GM19099 (cell line): ENCODE data around the gene TXNRD2.

ENCODE experiments used
- POLR2A ChIP-seq: IDR thresholded peaks from 3 replicates; pipeline ENCODE4 v1.6.1; 2011; ENCODE audit warnings: low read depth; ENCODE audit not compliant: insufficient read length; ENCODE audit errors: extremely low read depth

TXNRD2 gene

DNA sequence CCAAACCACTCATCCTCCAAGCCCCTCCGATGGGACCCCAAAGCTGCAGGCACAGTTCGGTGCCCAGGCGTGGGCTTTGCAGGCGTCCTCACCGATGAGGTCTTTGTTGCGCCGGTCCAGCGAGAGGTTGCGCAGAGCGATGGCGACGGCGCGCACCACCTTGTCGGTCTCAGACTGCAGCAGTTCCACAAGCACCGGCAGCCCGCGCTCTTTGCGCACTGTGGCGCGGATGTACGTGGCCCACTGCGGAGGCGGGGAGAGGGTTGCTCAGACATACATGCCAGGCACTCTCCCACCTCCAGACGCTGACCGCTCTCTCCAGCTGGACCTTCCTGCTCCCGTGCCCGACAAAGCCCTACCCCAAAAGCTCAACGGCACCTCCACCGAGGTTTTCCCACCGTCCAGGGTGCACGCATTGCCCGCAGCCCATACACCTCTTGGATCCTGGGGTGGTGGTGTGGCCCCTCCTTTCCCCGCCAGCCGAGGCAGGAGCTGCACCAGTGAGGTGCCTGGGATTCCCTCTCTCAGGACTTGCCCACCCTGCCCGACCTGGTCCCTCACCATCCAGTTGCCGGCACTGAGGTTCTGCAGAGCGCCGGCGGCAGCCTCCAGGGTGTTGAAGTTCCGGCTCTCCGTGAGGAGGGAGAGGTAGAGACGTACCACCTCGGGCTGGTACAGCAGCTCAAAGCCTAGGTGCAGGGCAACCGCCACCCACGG, 32.1 kb upstream of the TXNRD2 start:
- no peak for TF ChIP-seq POLR2A

DNA sequence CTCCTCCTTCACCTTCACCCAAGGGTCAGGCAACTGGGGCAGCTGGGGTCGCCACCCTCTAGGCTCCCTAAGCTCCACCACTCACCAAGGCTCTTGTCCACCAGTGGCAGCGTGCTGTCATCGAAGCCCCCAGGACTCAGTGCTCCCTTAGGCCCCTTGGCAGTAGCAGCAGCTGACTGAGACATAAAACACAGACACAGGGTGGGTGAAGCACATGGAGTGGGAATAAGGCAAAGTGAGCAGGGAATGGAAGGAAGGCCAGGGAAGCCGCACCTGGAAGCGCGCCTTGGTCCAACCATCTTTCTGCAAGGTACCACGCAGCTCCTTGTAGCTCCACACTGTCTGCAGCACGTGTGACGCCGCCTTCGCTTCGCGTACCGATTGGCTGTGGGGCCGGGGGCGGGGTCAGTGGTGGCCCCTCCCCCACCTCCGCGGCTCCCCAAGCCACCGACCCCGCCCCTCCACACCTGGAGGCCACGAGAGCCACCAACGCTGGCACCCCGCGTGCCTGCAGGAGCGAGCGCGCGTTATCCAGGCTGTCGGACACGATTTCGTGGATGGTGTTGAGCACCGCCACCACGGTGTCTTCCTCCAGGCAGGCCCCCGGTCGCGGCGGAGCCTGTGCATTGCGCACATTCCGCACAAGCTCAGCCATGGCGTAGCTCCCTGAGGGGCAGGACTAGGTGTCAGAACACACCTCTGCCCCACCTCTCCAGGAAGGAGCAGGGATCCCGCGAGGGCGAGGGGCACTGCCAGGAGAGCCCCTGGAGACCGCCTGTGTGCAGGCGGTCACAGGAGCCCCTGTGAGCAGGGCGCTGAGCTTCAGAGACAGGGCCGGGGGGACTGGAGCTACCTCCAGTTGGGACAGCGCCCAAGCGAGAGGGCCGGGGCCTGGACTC, 31.3 kb upstream of the TXNRD2 start:
- no peak for TF ChIP-seq POLR2A

DNA sequence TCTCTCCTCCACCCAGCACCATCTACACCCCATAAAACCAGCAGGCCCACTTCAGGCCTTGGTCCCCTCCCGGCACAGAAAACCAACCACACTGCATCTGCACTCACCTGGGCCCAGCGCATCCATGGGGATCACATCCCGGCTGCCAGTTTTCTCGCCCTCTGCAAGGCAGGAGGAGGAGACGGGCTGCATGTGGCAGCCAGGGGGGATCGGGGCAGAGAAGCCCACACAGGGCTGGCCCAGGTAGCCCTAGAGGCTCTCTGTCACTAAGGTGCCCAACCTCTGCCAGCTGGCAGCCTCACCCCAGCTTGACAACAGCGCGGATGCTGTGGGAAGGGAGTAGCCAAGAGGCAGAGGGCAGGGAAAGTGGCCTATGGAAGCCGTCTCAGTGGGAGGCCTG, 30.6 kb upstream of the TXNRD2 start:
- TF ChIP-seq POLR2A, result no peak

DNA sequence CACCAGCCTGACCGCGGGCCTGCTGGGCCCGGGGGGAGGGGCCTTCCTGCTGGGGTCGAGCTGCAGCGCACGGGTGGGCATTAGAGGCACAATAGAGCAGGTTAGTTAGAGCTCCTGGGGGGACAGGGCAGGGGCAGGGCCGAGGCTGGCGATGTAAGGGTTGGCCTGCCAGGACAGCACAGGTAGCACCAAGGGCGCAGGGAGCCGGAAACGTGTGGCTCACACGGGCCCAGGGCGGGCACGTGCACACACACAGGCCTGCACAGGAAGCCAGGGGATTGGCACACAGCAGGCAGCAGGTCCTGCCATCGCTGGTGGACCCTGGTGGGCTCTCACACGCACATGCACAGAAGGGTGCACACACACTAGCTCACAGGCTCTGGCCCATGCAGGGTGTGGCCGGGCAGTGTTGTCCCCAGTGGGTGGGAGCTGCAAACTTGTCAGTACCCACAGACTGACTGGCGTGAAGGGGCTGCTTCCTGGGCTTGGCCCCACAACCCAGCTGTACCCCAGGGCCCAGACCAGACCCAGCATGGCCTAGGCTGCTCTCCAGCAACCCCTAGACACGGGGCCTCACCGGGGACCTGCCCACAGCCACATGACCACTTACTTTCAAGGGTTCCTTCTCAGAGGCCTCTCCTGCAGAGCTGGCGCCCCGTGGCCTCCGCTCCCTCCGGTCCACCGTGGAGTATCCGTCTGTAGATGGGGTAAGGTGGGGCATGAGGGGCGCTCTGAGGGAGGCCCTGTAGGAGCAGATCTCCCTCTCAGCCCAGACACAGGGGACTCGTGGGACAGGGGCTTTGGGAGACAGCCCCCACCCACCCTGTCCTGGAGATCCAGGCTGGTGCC, 29.9 kb upstream of the TXNRD2 start:
- TF ChIP-seq POLR2A, result no peak

DNA sequence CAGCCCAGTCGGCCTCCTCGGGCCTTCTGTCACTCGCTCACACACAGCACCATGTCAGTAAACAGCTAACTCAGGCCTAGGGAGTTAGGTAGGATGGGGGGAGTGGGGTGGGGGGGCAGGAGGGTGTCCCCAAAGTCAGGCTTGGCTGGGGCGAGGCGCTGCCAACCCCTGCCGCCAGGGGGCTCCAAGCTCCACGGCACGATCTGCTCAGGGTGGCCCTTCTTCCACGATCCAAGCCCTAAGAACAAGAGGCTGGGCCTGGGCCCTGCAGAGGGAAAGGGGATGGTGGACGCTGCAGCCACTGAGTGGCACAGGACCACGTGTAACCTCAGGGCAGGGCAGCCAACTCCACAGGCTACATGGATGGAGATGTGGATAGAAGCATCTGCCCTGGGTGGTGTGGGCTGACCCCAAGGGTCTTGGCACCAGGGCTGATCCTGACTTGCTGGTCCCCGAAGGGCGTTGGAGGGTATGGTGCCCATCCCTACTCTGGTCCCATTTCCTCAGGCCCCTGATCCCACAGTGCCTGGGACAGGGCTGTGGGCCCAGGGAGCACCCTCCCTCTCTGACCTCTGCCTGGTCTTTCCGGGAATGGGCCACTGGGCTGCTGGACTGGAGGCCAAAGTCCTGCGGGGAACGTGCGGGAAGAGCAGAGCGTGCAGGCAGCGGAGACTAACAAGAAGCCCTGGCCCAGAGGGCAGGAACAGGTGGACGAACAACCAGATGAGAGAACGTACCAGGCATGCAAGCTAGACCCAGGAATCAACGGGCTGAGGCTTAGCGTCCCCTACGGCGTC, 29.1 kb upstream of the TXNRD2 start:
- no peak for TF ChIP-seq POLR2A

DNA sequence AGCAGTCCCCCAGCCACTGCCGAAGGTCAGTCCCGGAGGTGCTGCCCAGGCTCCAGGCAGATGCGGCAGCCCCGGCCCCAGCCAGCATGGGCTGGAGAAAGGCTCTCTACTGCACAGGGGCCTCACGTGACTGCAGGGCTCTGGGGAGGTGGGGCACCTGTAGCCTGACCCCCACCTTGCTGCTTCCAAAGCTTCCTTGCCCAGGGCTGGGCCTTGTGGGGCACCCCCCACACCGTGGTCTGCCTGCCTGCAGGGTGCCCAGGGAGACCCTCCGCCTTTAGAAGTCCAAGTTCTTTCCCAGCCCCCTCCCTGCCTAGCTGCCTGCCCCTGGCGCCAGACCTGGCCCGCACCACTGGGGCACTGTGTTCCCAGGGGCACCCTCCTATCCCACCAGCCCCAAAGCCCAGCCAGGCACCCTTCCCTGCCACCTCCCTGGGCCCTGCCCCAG, 28.4 kb upstream of the TXNRD2 start:
- no peak for TF ChIP-seq POLR2A

DNA sequence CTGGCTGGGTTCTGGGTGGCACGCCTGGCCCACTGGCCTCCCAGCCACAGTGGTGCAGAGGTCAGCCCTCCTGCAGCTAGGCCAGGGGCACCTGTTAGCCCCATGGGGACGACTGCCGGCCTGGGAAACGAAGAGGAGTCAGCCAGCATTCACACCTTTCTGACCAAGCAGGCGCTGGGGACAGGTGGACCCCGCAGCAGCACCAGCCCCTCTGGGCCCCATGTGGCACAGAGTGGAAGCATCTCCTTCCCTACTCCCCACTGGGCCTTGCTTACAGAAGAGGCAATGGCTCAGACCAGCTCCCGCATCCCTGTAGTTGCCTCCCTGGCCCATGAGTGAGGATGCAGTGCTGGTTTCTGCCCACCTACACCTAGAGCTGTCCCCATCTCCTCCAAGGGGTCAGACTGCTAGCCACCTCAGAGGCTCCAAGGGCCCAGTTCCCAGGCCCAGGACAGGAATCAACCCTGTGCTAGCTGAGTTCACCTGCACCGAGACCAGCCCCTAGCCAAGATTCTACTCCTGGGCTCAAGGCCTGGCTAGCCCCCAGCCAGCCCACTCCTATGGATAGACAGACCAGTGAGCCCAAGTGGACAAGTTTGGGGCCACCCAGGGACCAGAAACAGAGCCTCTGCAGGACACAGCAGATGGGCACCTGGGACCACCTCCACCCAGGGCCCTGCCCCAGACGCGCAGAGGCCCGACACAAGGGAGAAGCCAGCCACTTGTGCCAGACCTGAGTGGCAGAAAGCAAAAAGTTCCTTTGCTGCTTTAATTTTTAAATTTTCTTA, 27.7 kb upstream of the TXNRD2 start:
- no peak for TF ChIP-seq POLR2A

DNA sequence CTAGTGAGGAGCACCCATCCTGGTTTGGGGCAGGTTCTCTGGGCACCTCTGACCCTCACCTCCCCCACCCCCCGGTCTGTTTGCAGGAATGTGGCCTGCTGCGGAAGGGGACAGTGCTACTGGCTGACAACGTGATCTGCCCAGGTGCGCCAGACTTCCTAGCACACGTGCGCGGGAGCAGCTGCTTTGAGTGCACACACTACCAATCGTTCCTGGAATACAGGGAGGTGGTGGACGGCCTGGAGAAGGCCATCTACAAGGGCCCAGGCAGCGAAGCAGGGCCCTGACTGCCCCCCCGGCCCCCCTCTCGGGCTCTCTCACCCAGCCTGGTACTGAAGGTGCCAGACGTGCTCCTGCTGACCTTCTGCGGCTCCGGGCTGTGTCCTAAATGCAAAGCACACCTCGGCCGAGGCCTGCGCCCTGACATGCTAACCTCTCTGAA, 26.9 kb upstream of the TXNRD2 start:
- TF ChIP-seq POLR2A, result no peak

DNA sequence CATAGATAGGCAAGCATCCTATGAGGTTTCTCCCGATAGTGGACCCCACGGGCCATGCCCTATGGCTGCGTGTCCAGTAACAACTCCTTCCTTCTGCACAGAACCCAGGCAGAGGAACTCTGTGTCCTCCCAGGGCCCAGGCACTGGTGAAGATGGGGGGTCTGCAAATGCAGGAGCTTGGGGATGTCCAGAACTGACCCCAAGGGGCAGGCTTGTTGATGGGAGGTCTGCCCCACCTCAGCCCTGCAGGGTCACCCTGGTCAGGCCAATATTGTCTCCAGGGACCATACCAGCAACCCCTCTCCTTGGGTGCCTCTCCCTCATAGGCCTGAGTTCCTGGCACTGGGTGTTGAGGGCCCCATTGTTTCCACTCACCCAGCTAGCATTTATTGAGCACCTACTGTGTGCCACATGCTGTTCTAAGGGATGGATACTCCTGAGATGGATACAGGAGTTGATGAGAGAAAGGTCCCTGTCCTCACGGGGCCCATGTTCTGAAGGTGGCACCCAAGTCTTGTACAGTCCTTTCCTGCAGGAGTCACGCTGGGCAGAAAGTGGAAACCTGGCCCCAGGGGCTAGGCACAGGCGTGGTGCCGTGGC, 26.3 kb upstream of the TXNRD2 start:
- TF ChIP-seq POLR2A, result no peak

DNA sequence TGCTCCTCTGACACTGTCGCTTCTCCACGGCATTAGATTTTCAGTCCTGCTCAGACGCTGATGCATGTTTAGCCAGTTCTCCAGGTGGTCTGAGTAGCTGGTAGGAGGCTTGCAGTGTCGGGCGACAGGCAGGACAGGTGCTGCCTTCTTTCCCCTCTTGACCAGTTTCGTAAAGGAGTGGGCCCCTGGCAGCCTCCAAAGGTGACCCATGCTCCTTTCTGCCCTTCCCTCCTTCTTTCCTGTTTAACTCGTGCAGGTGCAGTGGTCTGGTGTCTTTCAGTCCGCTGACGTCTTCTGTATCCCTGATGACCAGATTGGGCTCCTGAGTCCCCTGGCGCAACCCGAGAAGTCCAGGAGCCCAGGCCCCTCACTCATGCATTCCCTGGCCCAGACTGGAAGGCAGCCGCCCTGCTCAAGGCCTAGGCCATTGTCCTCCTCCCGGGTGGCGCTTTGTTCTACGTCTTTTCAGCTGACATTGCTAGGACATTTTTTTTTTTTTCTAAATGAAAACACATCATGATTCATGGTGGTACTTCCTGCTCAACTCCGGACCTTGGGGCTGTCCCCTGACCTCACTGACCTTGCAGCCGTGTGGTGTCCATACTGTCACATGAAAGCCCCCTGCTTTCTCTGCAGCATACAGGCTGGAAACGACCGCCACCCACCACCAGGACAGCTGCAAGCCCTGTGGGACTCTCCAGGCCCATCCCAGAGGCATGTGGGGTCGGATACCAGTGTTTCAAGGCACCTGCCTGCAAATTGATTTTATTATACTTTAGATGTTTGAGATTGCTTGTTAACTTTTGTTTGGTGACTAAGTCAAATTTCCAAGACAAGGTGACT, 25.5 kb upstream of the TXNRD2 start:
- no peak for TF ChIP-seq POLR2A

DNA sequence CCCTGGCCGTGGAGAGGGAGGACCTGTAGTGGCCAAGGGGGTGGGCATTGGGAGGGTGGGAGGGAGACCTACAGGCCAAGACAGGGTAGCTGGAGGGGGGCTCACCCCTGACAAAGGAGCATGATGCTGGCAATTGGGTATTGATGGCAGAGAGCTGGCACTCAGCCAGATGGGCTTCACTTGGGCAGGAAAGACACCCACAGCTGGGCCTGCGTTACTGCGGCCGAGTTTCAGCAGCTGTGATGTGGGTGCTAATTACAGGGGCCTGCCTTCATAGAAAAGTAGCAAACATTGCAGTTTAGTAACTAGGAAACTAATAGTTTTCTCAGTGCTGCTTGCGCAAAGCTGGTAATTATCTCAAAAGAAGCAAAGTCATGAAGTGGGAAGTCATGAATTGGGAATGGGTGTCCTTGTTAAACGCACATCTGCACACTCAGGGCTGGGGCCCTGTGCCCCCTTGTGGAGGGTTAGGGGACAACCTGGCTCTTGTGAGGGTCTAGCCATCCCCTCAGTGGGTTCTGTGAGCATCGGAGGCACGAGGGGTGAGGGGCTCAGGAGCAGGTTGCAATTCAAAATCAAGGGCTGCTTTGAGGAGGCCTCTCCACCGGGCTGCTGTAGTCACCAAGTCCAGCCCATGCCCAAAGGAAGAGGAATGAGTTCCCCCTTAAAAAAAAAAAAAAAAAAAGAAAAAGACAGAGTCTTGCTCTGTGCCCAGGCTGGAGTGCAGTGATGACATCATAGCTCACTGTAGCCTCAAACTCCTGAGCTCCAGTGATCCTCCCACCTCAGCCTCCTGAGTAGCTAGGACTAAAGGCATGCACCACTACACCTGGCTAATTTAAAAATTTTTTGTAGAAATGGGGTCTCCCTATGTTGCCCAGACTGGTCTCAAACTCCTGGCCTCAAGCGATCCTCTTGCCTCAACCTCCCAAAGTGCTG, 24.4 kb upstream of the TXNRD2 start:
- no peak for TF ChIP-seq POLR2A

DNA sequence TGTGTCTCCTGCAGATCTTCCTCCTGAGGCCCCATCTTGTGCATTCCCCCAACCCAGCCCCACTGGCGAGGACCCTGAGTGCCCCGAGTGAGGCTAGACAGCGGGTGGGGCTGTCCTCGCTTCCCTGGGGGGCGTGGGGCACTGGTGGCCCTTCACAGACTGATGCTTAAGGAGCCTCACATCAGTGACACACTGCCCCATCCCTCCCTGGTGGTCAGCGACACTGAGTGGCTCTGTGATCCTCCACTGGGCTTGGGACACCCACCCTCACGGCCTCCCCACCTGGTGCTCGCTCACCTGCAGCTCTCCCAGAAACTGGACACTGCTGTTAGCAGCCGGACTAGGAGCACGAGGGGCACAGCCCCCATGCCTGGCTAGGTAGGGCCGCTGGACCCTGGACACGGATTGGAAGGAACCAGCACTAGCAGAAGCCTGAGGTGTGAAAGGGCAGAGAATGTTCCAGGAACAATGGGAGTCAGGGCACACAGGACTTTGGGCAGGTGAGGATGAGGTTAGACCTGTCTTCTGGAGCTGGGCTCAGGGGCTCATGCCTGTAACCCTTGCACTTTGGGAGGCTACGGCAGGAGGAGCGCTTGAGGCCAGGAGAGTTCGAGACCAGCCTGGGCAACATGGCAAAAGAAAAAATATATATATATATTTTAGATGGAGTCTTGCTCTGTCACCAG, 23.2 kb upstream of the TXNRD2 start:
- TF ChIP-seq POLR2A, result no peak
